Measurements from ENCODE around the gene GDPD5. TPM values are rescaled to one million over a fixed set of nuclear protein-coding genes. Genes with fewer than 3 reads are reported as not detected.
A peak's percentile ranks its signal among the peaks of the same experiment; 100 is the strongest.

The GDPD5 gene
- total and polyA plus RNA-seq, 9 of the 15 experiments (the other 6 are each of a cell fraction or from before 2014, with no cell fraction given), result 0.32 to 27.3 (median 8.0) TPM

- intact Hi-C loops (cut with micrococcal nuclease) (no loop called here), in situ Hi-C loops (cut with MboI) (no loop called here)
- Histone ChIP-seq H4K20me1 (replicated peaks; ENCODE audit: control insufficient read depth, insufficient read depth, low read length) (no peaks in the 10 kb centered on the region), H3K9me1 (ENCODE audit: control insufficient read depth, insufficient read depth, low read length) (peaks cover 4% of the 10 kb centered on the region), H3K4me3 (peak within 1 kb of the TSS; percentile 64), H3K4me2 (ENCODE audit: insufficient read depth, low read length) (peak within 1 kb of the TSS; percentile 88), H3K27me3 (ENCODE audit: control insufficient read depth in 2 of 2, insufficient read depth in 2 of 2, low read length in 2 of 2) (no peaks in the 10 kb centered on the region), H3K36me3 (ENCODE audit: control insufficient read depth, insufficient read depth, low read length) (peaks cover 33% of the 10 kb centered on the region; the same call in 2 of the 3 replicates), H3K9ac (ENCODE audit: insufficient read depth in 1 of 2, low read depth in 2 of 2, low read length in 2 of 2) (peak within 1 kb of the TSS; percentile 78 to 94), H3K79me2 (ENCODE audit: control insufficient read depth, insufficient read depth, low read length) (peaks cover 43% of the 10 kb centered on the region), H3K4me1 (replicated peaks in 1 of 2; ENCODE audit: control insufficient read depth in 2 of 2, insufficient read depth in 2 of 2, low read length in 2 of 2) (peaks cover 58 to 69% of the 10 kb centered on the region in 2 experiments), H3K9me3 (replicated peaks; ENCODE audit: control insufficient read depth, insufficient read depth, low read depth, low read length) (no peaks in the 10 kb centered on the region), H2AFZ (ENCODE audit: low read depth, low read length) (peak within 1 kb of the TSS; percentile 86), H3K27ac (ENCODE audit: extremely low read depth, low read depth, low read length) (peak within 1 kb of the TSS; percentile 77)
- BruUV-seq (replicated peaks), result no TSS peak
- POLR2A ChIA-PET, result interaction anchor here (0.6 to 10.5 kb wide), 14 partner anchors 8 to 232 kb away, joined by 3 to 115 read pairs (median 4); no protein-coding TSS in a partner anchor
- WGBS (ENCODE audit: insufficient coverage, low coverage, missing lambda C conversion rate), result under 1% methylated on average over 41 of the region's 51 CpGs
- CTCF ChIA-PET (ENCODE audit: low intra/inter-chr PET ratio), result interaction anchor here (0.6 kb wide), 1 partner anchor 21 kb away, joined by 3 read pairs; no protein-coding TSS in a partner anchor
- DNase-seq (ENCODE audit: extremely low read depth in 1 of 4, low spot score in 3 of 4) (peak; percentile 84 to 93 (median 88)), FAIRE-seq (peak; percentile 92), ATAC-seq (peak; percentile 86)
- TF ChIP-seq BRF1 (IDR thresholded peaks at IDR 0.05; ENCODE audit: borderline replicate concordance, extremely low read depth, insufficient read length), result no peak
- TF ChIP-seq PHF8 (IDR thresholded peaks at IDR 0.05; ENCODE audit: borderline replicate concordance, low read length), result peak; percentile 63; the same call in 1 of the 2 replicates
- TF ChIP-seq ZNF282 (CRISPR knock-in tag; IDR thresholded peaks at IDR 0.05), result no peak
- no peak for TF ChIP-seq PTBP1 (IDR thresholded peaks at IDR 0.05; ENCODE audit: low read depth, low read length)
- TF ChIP-seq MYNN (IDR thresholded peaks at IDR 0.05), result no peak
- no peak for TF ChIP-seq MYNN (CRISPR knock-in tag; IDR thresholded peaks at IDR 0.05)
- peak; percentile 78 for TF ChIP-seq TAF7 (tag; IDR thresholded peaks at IDR 0.05)
- peak; percentile 81 for TF ChIP-seq POLR2H (tag; IDR thresholded peaks at IDR 0.05; ENCODE audit: low read depth)
- peak; percentile 74; the same call in 1 of the 2 replicates for TF ChIP-seq ZBTB26 (CRISPR knock-in tag; IDR thresholded peaks at IDR 0.05)
- peak; percentile 49; the same call in 1 of the 2 replicates for TF ChIP-seq ZC3H4 (CRISPR knock-in tag; IDR thresholded peaks at IDR 0.05; ENCODE audit: borderline replicate concordance)
- TF ChIP-seq ZNF354B (CRISPR knock-in tag; IDR thresholded peaks at IDR 0.05), result no peak
- peak; percentile 33; the same call in 1 of the 2 replicates for TF ChIP-seq GTF2A2 (tag; IDR thresholded peaks at IDR 0.05)
- TF ChIP-seq HOXB6 (CRISPR knock-in tag; IDR thresholded peaks at IDR 0.05; ENCODE audit: borderline replicate concordance), result 0 out of 2 replicates have a peak, but pooled peaks have one; percentile 16
- TF ChIP-seq ETV1 (tag; conservative IDR thresholded peaks at IDR 0.05; ENCODE audit: low read depth), result peak; percentile 79
- TF ChIP-seq AFF4 (CRISPR knock-in tag; IDR thresholded peaks at IDR 0.05), result peak; percentile 59; the same call in 1 of the 2 replicates
- 0 out of 2 replicates have a peak, but pooled peaks have one; percentile 37 for TF ChIP-seq PREB (CRISPR knock-in tag; IDR thresholded peaks at IDR 0.05)
Measured at GRCh38 chr11:75562048-75562835, 36.5 kb upstream of the GDPD5 start, which contains the start of gene SERPINH1. Gene SERPINH1, plus strand, starts transcription at chr11:75562253. Its CDS starts 4,097 bp downstream, at chr11:75566350.
